K562 (cell line): ENCODE data around the gene ZNF594.

Source experiments
- CHD1 ChIP-seq: fragments of 200-600 bp; sonication (generic); IDR thresholded peaks from one replicate; pipeline ENCODE4 v1.6.1; 2012; ENCODE audit warnings: mild to moderate bottlenecking, moderate library complexity, low read length, inconsistent platforms
- GMEB1 ChIP-seq: fragments of 250-450 bp; sonication (Bioruptor Pico); IDR thresholded peaks from 2 replicates; pipeline ENCODE4 v1.4.0; 2020; ENCODE audit warnings: mild to moderate bottlenecking
- POU5F1 ChIP-seq: fragments of 150-350 bp; IDR thresholded peaks from 2 replicates; pipeline ENCODE4 v1.6.1; 2014; ENCODE audit warnings: borderline replicate concordance, low read length, low read depth, mild to moderate bottlenecking; ENCODE audit not compliant: partially characterized antibody
- VEZF1 ChIP-seq: fragments of 200-800 bp; sonication (Bioruptor generic); IDR thresholded peaks from 2 replicates; pipeline ENCODE4 v1.6.1; 2017; ENCODE audit warnings: missing genetic modification characterization, missing compliant biosample characterization
- XRCC5 ChIP-seq: fragments of 200-400 bp; formaldehyde crosslinking; IDR thresholded peaks from 2 replicates; pipeline ENCODE4 v1.6.1; 2017; ENCODE audit warnings: low read depth, mild to moderate bottlenecking, low read length

- TF ChIP-seq GMEB1 (CRISPR knock-in tag): no peak
- TF ChIP-seq CHD1: no peak
- TF ChIP-seq VEZF1 (CRISPR knock-in tag): no peak
- TF ChIP-seq POU5F1: no peak
- TF ChIP-seq XRCC5: no peak
Observed at GRCh38 chr17:5226940-5227878, 35.5 kb upstream of the ZNF594 start.
